ENCODE measurements around the gene RNF208. TPM values are rescaled to one million over a fixed set of nuclear protein-coding genes. Genes with fewer than 3 reads are reported as not detected.

RNF208 gene, protein sequence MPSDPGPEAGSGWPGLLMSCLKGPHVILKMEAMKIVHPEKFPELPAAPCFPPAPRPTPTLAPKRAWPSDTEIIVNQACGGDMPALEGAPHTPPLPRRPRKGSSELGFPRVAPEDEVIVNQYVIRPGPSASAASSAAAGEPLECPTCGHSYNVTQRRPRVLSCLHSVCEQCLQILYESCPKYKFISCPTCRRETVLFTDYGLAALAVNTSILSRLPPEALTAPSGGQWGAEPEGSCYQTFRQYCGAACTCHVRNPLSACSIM
- total RNA-seq (1.2 TPM), polyA plus RNA-seq (not detected)

- H3K27ac Mint-ChIP-seq, result peak within 1 kb of the TSS in 1 of 3 donors; percentile 89
- no peaks in the 10 kb centered on the region for H3K27me3 ChIP-seq (ENCODE audit: control insufficient read depth, insufficient read depth, low read length)
- peaks cover 19% of the 10 kb centered on the region for H3K4me1 ChIP-seq (ENCODE audit: control insufficient read depth, insufficient read depth, low read length, poor library complexity, severe bottlenecking)
- peaks cover 0 to 11% (median 4%) of the 10 kb centered on the region in 4 donors for H3K4me1 Mint-ChIP-seq
- H3K9me3 ChIP-seq (ENCODE audit: control insufficient read depth in 2 of 2, low read length in 2 of 2), result no peaks in the 10 kb centered on the region
- no peaks in the 10 kb centered on the region for H3K36me3 ChIP-seq (ENCODE audit: control insufficient read depth, insufficient read depth, low read length)
- H3K4me3 Mint-ChIP-seq, result peak within 1 kb of the TSS; percentile 81 to 93 (median 83)
- H3K36me3 Mint-ChIP-seq, result no peaks in the 10 kb centered on the region
- H3K9me3 Mint-ChIP-seq, result no peaks in the 10 kb centered on the region
- DNase-seq (peak in 1 of 3 donors; percentile 17), ATAC-seq (ENCODE audit: low read depth in 2 of 2) (no peak)
- H3K27me3 Mint-ChIP-seq, result peaks cover 1% of the 10 kb centered on the region
- peak within 1 kb of the TSS; percentile 90 for H3K27ac ChIP-seq (ENCODE audit: insufficient read depth, low read length, poor library complexity, severe bottlenecking)
- H3K4me3 ChIP-seq (ENCODE audit: low read depth, low read length), result no peak within 1 kb of the TSS
Measured at GRCh38 chr9:137222190-137223077, at the start of gene RNF208. Gene RNF208 (minus strand): TSS chr9:137222240. CDS start chr9:137221212, 1,028 bp downstream.

GRCh38 chr9:137271696-137272076 lies 49.6 kb upstream of the RNF208 start:
- H3K4me1 Mint-ChIP-seq, result peaks cover 0 to 24% (median 7%) of the 10 kb centered on the region in 4 donors
- Histone ChIP-seq H3K4me1 (ENCODE audit: control insufficient read depth, insufficient read depth, low read length, poor library complexity, severe bottlenecking) (peaks cover 8% of the 10 kb centered on the region), H3K9me3 (ENCODE audit: control insufficient read depth in 2 of 2, low read length in 2 of 2) (no peaks in the 10 kb centered on the region), H3K27me3 (ENCODE audit: control insufficient read depth, insufficient read depth, low read length) (no peaks in the 10 kb centered on the region), H3K36me3 (ENCODE audit: control insufficient read depth, insufficient read depth, low read length) (peaks cover 12% of the 10 kb centered on the region), H3K27ac (ENCODE audit: insufficient read depth, low read length, poor library complexity, severe bottlenecking) (no peak overlapping the region), H3K4me3 (ENCODE audit: low read depth, low read length) (no peak overlapping the region)
- H3K27ac Mint-ChIP-seq, result no peak overlapping the region
- H3K9me3 Mint-ChIP-seq, result no peaks in the 10 kb centered on the region
- no peaks in the 10 kb centered on the region for H3K27me3 Mint-ChIP-seq
- H3K4me3 Mint-ChIP-seq, result no peak overlapping the region
- no peak for DNase-seq
- peaks cover 14% of the 10 kb centered on the region for H3K36me3 Mint-ChIP-seq
- ATAC-seq (ENCODE audit: low read depth in 2 of 2), result no peak

DNA sequence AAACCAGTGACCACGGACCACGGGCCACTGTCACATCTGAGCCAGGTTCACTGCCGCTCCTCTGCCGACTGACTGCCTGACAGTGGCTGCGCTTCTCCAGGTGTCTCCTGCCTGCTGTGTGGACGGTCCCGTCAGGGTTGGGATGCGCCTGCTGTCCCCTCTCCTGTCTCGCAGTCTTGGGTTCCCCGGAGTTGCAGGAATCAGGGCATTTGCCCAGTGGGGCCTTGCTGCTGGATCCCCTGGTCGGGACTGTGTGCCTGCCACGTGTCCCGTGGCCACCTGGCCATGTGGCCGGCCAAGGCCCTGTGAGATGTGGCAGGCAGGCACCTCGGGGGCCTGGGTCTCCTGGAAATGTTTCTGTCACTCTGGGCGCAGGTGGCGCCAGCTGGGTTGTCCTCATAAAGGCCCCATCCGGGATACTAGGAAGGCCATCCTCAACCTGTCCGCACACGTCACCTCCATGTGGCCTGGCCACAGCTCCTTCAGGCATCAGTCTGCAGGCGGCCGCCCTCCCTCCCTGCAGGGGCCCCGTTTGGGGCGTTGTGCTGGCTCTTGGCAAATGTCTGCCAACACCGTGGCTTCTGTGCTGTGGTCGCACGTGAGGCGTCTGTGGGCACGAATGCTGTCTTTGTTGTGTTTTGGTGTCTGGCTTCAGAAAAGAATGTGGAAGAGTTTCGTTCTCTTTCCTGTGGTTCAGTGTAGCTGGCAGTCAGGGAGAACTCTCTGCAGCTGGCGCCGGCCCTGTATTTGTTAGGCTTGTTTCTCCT lies 49.1 kb upstream of the RNF208 start:
- H3K27me3 Mint-ChIP-seq, result no peaks in the 10 kb centered on the region
- DNase-seq (peak in 1 of 3 donors; percentile 39), ATAC-seq (ENCODE audit: low read depth in 2 of 2) (no peak)
- H3K9me3 ChIP-seq (ENCODE audit: control insufficient read depth in 2 of 2, low read length in 2 of 2), result no peaks in the 10 kb centered on the region
- no peak overlapping the region for H3K4me3 ChIP-seq (ENCODE audit: low read depth, low read length)
- no peaks in the 10 kb centered on the region for H3K9me3 Mint-ChIP-seq
- no peak overlapping the region for H3K27ac Mint-ChIP-seq
- H3K36me3 ChIP-seq (ENCODE audit: control insufficient read depth, insufficient read depth, low read length), result peaks cover 16% of the 10 kb centered on the region
- H3K27ac ChIP-seq (ENCODE audit: insufficient read depth, low read length, poor library complexity, severe bottlenecking), result no peak overlapping the region
- no peaks in the 10 kb centered on the region for H3K27me3 ChIP-seq (ENCODE audit: control insufficient read depth, insufficient read depth, low read length)
- peaks cover 14% of the 10 kb centered on the region for H3K36me3 Mint-ChIP-seq
- H3K4me3 Mint-ChIP-seq, result no peak overlapping the region
- H3K4me1 ChIP-seq (ENCODE audit: control insufficient read depth, insufficient read depth, low read length, poor library complexity, severe bottlenecking), result peaks cover 4% of the 10 kb centered on the region
- peaks cover 0 to 21% (median 6%) of the 10 kb centered on the region in 4 donors for H3K4me1 Mint-ChIP-seq

DNA sequence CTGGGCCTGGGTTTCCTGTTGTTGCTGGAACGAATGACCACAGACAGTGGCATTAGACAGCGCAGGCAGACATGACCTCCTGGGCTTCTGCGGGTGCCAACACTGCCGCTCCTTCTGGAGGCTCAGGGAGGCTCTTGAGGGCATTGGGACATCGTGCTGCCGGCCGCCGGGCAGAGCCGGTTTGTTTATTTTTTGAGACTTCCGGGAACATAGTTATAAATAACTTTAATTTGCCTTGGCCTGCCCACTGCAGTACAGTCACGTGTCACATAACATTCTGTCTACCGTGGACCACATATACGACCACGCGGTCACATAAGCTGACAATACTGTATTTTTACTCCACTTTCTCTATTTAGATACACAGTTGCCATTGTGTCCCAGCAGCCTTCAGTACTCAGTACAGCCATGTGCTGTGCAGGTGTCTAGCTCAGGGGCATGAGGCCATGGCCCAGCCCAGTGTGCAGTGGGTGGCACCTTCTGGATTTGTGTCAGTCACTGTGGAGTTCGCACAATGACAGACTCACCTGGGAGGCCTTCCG lies 47.3 kb upstream of the RNF208 start:
- Histone ChIP-seq H3K27ac (ENCODE audit: insufficient read depth, low read length, poor library complexity, severe bottlenecking) (no peak overlapping the region), H3K27me3 (ENCODE audit: control insufficient read depth, insufficient read depth, low read length) (no peaks in the 10 kb centered on the region), H3K4me1 (ENCODE audit: control insufficient read depth, insufficient read depth, low read length, poor library complexity, severe bottlenecking) (peaks cover 4% of the 10 kb centered on the region), H3K36me3 (ENCODE audit: control insufficient read depth, insufficient read depth, low read length) (peaks cover 22% of the 10 kb centered on the region), H3K4me3 (ENCODE audit: low read depth, low read length) (no peak overlapping the region), H3K9me3 (ENCODE audit: control insufficient read depth in 2 of 2, low read length in 2 of 2) (no peaks in the 10 kb centered on the region)
- no peaks in the 10 kb centered on the region for H3K9me3 Mint-ChIP-seq
- H3K4me3 Mint-ChIP-seq, result no peak overlapping the region
- H3K27me3 Mint-ChIP-seq, result no peaks in the 10 kb centered on the region
- peak overlapping the region in 1 of 3 donors; percentile 48 for H3K27ac Mint-ChIP-seq
- DNase-seq (no peak), ATAC-seq (ENCODE audit: low read depth in 2 of 2) (no peak)
- H3K4me1 Mint-ChIP-seq, result peaks cover 0 to 15% (median 6%) of the 10 kb centered on the region in 4 donors
- peaks cover 14% of the 10 kb centered on the region for H3K36me3 Mint-ChIP-seq

GRCh38 chr9:137268538-137269201 lies 46.6 kb upstream of the RNF208 start:
- no peak overlapping the region for H3K27ac Mint-ChIP-seq
- no peaks in the 10 kb centered on the region for H3K27me3 ChIP-seq (ENCODE audit: control insufficient read depth, insufficient read depth, low read length)
- no peak overlapping the region for H3K4me3 Mint-ChIP-seq
- peaks cover 14% of the 10 kb centered on the region for H3K36me3 Mint-ChIP-seq
- no peak for ATAC-seq (ENCODE audit: low read depth in 2 of 2)
- no peak for DNase-seq
- peaks cover 29% of the 10 kb centered on the region for H3K36me3 ChIP-seq (ENCODE audit: control insufficient read depth, insufficient read depth, low read length)
- H3K27ac ChIP-seq (ENCODE audit: insufficient read depth, low read length, poor library complexity, severe bottlenecking), result no peak overlapping the region
- H3K4me3 ChIP-seq (ENCODE audit: low read depth, low read length), result no peak overlapping the region
- H3K4me1 ChIP-seq (ENCODE audit: control insufficient read depth, insufficient read depth, low read length, poor library complexity, severe bottlenecking), result peaks cover 4% of the 10 kb centered on the region
- H3K9me3 Mint-ChIP-seq, result no peaks in the 10 kb centered on the region
- H3K27me3 Mint-ChIP-seq, result no peaks in the 10 kb centered on the region
- peaks cover 0 to 15% (median 6%) of the 10 kb centered on the region in 4 donors for H3K4me1 Mint-ChIP-seq
- H3K9me3 ChIP-seq (ENCODE audit: control insufficient read depth in 2 of 2, low read length in 2 of 2), result no peaks in the 10 kb centered on the region

DNA sequence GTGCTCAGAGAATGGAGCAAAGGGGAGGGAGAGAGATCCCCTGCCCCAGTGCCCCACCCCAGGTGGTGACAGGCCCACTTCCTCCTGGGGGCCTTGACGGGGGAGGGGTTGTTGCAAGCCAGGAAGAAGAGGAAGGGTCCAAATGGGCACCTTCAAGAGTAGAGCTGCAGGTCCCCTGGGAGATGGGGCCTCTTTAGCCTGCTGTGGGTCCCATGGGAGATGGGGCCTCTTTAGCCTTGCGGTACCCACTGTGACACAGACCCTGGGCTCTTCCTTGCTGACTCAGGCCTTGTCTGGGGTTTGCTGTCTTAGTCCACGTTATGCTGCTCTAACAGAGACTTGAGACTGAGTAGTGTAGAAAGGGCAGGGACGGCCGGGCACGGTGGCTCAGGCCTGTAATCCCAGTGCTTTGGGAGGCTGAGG lies 45.9 kb upstream of the RNF208 start:
- peaks cover 4% of the 10 kb centered on the region for H3K4me1 ChIP-seq (ENCODE audit: control insufficient read depth, insufficient read depth, low read length, poor library complexity, severe bottlenecking)
- H3K27me3 ChIP-seq (ENCODE audit: control insufficient read depth, insufficient read depth, low read length), result no peaks in the 10 kb centered on the region
- no peaks in the 10 kb centered on the region for H3K9me3 ChIP-seq (ENCODE audit: control insufficient read depth in 2 of 2, low read length in 2 of 2)
- Mint-ChIP-seq H3K4me1 (peaks cover 0 to 15% (median 6%) of the 10 kb centered on the region in 4 donors), H3K27me3 (no peaks in the 10 kb centered on the region), H3K27ac (no peak overlapping the region), H3K4me3 (no peak overlapping the region), H3K36me3 (peaks cover 14% of the 10 kb centered on the region), H3K9me3 (no peaks in the 10 kb centered on the region)
- peaks cover 33% of the 10 kb centered on the region for H3K36me3 ChIP-seq (ENCODE audit: control insufficient read depth, insufficient read depth, low read length)
- no peak for DNase-seq
- H3K4me3 ChIP-seq (ENCODE audit: low read depth, low read length), result no peak overlapping the region
- H3K27ac ChIP-seq (ENCODE audit: insufficient read depth, low read length, poor library complexity, severe bottlenecking), result no peak overlapping the region
- ATAC-seq (ENCODE audit: low read depth in 2 of 2), result peak in 1 of 2 donors; percentile 56

Data from CD4-positive, CD25-positive, alpha-beta regulatory T cell (primary cell).